GM23338 (cell line): Measurements from ENCODE around the gene BCAS1.

Source experiments
- CREB1 ChIP-seq: fragments of 250-450 bp; sonication (Bioruptor Pico); IDR thresholded peaks from 2 replicates; pipeline ENCODE4 v1.5.0; 2020; ENCODE audit warnings: low read depth, mild to moderate bottlenecking, moderate library complexity
- CTCF ChIP-seq, 2 experiments: fragments of 200-600 bp in 1 of 2; sonication (generic) in 1 of 2; conservative IDR thresholded peaks; 2 replicates each; pipeline versions ENCODE4 v1.5.1 to v1.6.1; 2016 to 2017; ENCODE audit warnings: antibody characterized with exemption in 2 of 2, low read depth in 2 of 2, mild to moderate bottlenecking in 2 of 2, moderate library complexity in 1 of 2
- EZH2 ChIP-seq: fragments of 200-600 bp; sonication (generic); IDR thresholded peaks from one replicate; pipeline ENCODE4 v1.8.0; 2017; ENCODE audit warnings: antibody characterized with exemption, mild to moderate bottlenecking, low read depth; ENCODE audit not compliant: unreplicated experiment
- JUNB ChIP-seq: IDR thresholded peaks from one replicate; pipeline ENCODE4 v1.6.1; 2016; ENCODE audit warnings: antibody characterized with exemption; ENCODE audit not compliant: unreplicated experiment
- POLR2AphosphoS5 ChIP-seq: IDR thresholded peaks from 2 replicates; pipeline ENCODE4 v1.6.1; 2016; ENCODE audit warnings: antibody characterized with exemption, low read depth
- ZNF114 ChIP-seq: fragments of 250-450 bp; sonication (Bioruptor Pico); IDR thresholded peaks from 2 replicates; pipeline ENCODE4 v1.5.0; 2020; ENCODE audit warnings: mild to moderate bottlenecking, moderate library complexity
- TF ChIP-seq, protein P1 (sequence below): IDR thresholded peaks from one replicate; pipeline ENCODE4 v1.6.1; 2018; ENCODE audit warnings: antibody characterized with exemption; ENCODE audit not compliant: unreplicated experiment

GRCh38 chr20:54002056-54002575, 68.3 kb downstream of the BCAS1 start:
- TF ChIP-seq, protein P1, sequence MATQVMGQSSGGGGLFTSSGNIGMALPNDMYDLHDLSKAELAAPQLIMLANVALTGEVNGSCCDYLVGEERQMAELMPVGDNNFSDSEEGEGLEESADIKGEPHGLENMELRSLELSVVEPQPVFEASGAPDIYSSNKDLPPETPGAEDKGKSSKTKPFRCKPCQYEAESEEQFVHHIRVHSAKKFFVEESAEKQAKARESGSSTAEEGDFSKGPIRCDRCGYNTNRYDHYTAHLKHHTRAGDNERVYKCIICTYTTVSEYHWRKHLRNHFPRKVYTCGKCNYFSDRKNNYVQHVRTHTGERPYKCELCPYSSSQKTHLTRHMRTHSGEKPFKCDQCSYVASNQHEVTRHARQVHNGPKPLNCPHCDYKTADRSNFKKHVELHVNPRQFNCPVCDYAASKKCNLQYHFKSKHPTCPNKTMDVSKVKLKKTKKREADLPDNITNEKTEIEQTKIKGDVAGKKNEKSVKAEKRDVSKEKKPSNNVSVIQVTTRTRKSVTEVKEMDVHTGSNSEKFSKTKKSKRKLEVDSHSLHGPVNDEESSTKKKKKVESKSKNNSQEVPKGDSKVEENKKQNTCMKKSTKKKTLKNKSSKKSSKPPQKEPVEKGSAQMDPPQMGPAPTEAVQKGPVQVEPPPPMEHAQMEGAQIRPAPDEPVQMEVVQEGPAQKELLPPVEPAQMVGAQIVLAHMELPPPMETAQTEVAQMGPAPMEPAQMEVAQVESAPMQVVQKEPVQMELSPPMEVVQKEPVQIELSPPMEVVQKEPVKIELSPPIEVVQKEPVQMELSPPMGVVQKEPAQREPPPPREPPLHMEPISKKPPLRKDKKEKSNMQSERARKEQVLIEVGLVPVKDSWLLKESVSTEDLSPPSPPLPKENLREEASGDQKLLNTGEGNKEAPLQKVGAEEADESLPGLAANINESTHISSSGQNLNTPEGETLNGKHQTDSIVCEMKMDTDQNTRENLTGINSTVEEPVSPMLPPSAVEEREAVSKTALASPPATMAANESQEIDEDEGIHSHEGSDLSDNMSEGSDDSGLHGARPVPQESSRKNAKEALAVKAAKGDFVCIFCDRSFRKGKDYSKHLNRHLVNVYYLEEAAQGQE: no peak
- no peak for TF ChIP-seq EZH2
- no peak for TF ChIP-seq POLR2AphosphoS5
- no peak for TF ChIP-seq CTCF (conservative IDR thresholded peaks at IDR 0.05; ENCODE audit: low read depth in 2 of 2)
- no peak for TF ChIP-seq CREB1 (CRISPR knock-in tag)
- TF ChIP-seq JUNB: no peak
- TF ChIP-seq ZNF114 (CRISPR knock-in tag): no peak
